ENCODE data around the gene USP17L15.
"Not testable (repeated sequence)": the region's sequence is repeated elsewhere in the genome, so short reads cannot be mapped to it uniquely, and the experiment has no call there.

- not testable (repeated sequence) for TF ChIP-seq CTCF (IDR thresholded peaks at IDR 0.05; ENCODE audit: low read length); EZH2 (IDR thresholded peaks at IDR 0.05; ENCODE audit: borderline replicate concordance, low read length)
These were observed 23.6 kb downstream of the USP17L15 start, which contains the start of gene USP17L20 for GRCh38 chr4:9257824-9258223.

Data from OCI-LY1 (cell line).